HG03432 (cell line): ENCODE results near the gene ZBTB33.

Experiments used
- ATAC-seq: cut with Tn5 transposase; IDR thresholded peaks from one replicate; pipeline ENCODE4 v1.9.1; 2021; ENCODE audit warnings: mild to moderate bottlenecking, moderate library complexity; ENCODE audit not compliant: unreplicated experiment

Gene ZBTB33, protein sequence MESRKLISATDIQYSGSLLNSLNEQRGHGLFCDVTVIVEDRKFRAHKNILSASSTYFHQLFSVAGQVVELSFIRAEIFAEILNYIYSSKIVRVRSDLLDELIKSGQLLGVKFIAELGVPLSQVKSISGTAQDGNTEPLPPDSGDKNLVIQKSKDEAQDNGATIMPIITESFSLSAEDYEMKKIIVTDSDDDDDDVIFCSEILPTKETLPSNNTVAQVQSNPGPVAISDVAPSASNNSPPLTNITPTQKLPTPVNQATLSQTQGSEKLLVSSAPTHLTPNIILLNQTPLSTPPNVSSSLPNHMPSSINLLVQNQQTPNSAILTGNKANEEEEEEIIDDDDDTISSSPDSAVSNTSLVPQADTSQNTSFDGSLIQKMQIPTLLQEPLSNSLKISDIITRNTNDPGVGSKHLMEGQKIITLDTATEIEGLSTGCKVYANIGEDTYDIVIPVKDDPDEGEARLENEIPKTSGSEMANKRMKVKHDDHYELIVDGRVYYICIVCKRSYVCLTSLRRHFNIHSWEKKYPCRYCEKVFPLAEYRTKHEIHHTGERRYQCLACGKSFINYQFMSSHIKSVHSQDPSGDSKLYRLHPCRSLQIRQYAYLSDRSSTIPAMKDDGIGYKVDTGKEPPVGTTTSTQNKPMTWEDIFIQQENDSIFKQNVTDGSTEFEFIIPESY

DNA sequence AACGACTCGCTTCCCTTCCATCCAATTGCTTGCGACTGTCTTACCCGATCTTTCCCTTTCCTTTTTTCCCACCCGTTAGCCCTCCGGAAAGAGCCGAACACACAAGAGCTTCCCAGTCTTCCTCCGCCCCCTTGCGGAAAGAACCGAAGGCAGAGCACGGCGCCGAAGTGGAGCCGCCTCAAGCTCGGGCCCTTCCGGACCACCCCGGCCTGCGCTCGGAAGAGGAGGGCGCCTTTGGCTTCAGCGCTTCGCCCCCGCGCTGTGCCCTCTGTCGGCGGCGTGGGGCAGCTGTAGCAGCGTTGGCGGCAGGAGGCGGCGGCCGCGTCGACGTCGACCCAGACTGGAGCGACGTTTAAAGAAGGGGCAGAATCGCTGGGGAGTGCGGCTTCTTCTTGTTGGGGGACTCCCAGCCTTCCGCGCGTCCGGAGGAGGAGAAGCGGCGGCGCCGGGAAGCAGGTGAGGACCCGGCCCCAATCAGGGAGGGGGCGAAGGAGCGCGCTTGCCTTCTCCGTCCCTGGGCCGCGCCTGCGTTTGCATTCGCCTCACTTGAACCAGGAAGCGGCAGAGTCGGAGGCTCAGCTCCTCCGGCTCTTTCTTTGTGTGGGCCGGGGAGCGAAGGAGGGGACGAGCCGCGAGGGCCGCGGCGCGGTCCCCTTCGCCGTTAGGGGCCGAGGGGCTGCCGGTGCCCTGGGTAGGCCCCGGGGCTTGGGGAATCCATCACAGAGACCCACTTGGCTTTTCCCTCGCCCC is at the start of gene ZBTB33:
TSS of gene ZBTB33 (plus strand) at position 291 of the 750 bp plus-strand sequence. CDS start 2,604 bp downstream, outside the sequence.
- peak; percentile 99 for ATAC-seq

DNA sequence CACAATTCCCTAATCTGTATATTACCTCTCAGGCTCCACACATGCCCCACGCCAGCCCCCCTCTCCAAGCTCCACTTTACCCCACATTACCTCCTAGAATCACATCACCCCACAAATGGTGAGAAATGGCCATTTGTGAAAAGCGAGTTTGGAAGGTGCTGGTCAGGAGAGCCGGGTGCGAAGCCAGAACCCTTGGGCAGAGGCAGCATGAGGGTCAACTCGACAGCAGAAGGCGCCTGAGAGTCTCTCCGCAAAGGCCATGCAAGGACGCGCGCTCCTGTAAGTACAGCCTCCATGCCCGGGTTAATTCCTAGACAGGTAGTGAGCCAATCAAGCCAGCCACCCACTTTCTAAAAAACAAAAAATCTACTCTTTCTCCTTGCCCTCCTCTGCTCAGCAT is 49.8 kb upstream of the ZBTB33 start:
- no peak for ATAC-seq

DNA sequence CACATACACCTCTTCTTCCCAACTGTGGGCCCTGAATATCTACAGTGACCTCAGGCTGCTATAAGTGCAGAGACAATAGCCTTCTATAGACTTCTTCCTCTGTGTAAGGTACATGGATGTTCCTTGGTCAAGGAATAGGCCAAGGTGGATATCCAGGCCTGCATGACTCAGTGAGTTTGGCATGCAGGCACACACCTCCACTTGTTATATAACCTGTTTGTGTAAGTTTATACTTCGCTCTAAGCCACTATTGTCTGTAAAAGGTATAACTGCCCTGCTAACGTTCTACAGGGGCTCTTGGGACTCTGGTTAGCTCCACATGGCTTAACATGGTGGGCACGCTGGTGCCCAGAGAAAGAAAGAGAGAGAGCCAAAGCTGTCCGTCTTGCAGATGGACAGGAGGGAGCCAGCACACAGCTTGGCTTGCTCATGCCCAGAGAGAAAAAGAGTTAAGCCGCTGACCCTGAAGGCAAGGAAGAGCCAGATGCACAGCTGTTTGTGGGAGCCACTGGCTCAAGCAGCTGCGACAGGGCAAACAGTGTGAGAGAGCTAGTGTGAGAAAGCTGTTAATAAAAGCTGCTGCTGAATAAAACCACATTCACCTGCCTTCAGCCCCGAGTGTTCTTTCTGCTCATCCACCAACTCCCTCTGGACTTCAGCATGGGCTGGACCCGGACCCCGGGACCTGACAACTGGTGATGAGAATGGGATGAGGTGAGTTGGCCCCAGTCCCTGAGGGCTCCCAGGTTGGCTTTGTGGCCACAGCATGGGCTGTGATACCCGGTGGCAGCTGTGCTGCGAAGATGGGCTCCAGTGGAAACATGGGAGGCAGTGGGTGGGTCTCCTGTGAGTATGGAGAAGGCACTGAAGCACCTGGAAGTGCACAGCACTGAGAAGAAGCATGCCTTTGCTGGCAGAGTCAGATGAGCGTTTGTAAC is 44.5 kb upstream of the ZBTB33 start:
- ATAC-seq: no peak

DNA sequence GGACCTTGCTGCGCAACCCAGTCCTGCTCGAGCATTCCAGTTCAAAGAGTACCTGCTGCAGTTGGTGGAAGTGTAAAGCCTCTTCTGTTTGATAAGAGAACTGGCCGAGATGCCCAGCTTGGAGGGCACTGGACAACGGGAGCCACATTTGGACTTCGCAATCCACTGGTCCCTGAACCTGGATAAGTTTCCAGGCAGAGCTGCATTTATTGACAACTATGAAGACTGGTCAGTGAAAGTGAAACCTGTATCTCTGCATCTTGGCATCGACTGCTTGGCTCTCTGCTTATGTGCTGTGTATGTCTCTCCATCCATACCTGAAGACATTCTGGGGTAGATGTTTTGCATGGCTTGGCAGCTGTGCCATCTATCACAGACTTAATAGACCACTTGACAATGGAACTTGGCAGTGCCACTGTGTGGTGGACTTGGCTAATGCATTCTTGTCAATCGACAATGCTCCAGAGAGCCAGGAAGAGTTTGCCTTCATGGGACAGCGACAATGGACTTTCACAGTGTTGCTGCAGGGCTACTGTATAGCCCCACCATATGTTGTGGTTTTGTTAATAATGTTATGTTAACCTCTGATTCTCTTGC is 43.5 kb upstream of the ZBTB33 start:
- ATAC-seq: no peak

DNA sequence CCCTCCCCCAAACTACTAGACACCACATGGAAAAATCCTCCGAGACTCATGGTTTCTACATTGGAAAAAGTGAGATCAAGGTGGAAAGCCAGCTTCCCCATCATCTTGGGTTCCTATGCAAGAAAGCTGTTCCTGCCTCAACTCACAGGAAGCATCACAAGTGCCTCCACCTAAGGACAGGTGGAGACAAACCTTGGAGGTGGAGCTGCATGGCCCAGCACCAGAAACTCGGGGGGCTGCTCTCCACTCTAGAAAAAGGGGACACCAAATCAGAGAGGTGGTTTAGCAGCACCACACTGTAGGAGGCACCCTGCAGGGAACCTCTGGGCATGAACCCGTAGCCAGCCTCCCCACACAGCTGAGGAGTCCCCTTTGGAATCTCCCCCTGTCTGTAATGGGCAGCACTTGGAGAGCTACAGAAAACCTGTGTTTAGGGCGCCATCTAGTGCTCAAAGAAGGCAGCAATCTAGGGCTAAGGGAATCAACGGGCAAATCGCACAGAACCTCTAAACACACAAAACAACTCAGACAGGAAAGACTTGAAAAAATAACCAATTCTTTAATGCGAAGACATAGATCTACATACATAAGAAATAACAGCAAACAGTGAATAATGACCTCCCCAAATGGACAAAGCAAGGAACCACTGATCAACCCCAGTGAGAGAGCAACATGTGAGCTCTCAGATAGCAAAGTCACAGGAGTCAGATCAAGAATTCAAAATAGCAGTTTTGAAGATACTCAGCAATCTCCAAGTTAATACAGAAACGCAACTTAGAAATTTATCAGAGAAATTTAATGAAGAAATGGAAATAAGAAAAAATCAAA is 37.0 kb upstream of the ZBTB33 start:
- ATAC-seq: peak; percentile 57

DNA sequence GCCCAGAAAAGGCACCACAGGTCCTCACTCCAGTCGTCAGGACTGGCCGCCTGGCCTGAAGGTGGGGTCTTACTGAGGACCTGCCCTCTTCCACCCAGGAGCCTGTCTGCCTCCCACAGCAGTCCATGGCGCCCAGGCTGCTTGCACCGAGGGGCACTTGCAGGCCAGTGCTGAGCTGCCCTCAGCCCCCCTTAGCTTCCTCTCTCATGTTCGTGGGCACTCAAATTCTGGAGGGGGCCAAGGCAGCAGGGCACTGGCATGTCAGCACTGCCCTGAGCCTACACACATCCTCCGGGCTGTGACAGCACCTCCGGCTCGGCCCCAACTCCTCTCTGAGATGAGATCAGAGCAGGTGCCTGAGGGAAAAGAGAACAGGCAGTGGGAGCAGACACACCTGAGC is 27.2 kb upstream of the ZBTB33 start:
- no peak for ATAC-seq

DNA sequence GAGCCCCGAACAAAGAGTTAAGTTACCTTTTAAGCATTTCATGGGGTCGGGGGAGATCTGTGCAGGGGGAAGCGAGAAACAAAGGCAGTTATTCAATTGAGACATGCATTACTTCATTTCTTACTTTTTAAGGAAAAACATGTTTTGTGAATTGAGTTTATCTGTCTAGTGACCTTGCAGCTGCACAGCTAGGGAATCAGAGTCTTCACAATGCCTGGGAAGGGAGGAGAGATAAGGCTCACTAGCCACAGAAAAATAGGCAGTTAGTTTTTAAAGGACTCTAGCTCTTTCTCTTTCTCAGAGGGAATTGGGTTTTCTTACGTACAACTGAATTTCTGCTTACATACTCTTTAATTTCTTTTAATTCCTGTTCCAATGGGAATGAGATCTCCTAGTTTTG is 26.2 kb upstream of the ZBTB33 start:
- ATAC-seq: no peak

DNA sequence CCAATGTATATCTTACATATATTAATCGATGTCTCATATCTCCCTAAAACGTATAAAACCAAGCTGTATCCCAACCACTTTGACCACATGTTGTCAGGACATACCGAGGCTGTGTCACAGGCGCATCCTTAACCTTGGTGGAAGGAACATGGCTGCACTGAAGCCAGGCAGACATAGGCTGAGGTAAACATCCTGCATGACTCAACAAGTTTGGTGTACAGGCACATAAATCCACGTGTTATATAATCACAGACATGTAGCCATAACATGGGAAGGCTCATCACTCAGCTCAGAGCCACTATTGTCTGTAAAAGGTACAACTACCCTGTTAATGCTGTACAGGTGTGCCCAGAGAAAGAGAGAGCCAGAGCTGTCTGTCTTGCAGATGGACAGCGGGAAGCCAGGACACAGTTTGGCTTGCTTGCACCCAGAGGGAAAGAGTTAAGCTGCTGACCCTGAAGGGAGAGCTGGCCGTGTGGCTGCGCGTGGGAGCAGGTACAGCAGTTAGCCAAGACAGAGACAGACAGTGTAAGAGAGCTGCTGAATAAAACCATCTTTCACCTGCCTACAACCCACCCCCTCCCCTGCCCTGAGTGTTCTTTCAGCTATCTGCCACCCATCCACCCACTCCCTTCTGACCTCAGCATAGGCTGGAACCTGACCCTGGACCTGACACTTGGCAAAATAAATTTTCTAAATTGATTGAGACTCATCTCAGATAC is 22.3 kb upstream of the ZBTB33 start:
- no peak for ATAC-seq

DNA sequence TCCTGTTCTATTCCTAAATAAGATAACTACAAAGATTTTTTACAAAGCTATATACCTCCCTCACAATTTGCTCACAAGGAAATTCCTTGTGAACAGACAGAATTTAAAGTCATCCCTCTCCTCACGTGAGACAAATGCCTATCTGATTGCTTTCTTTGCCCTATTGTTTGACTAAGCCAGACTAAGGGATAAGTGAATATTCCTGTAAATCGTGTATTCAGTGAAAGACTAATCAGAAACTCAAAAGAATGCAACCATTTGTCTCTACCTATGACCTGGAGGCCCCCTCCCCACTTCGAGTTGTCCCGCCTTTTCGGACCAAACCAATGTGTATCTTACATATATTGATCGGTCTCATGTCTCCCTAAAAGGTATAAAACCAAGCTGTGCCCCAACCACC is 15.3 kb upstream of the ZBTB33 start:
- ATAC-seq: no peak

DNA sequence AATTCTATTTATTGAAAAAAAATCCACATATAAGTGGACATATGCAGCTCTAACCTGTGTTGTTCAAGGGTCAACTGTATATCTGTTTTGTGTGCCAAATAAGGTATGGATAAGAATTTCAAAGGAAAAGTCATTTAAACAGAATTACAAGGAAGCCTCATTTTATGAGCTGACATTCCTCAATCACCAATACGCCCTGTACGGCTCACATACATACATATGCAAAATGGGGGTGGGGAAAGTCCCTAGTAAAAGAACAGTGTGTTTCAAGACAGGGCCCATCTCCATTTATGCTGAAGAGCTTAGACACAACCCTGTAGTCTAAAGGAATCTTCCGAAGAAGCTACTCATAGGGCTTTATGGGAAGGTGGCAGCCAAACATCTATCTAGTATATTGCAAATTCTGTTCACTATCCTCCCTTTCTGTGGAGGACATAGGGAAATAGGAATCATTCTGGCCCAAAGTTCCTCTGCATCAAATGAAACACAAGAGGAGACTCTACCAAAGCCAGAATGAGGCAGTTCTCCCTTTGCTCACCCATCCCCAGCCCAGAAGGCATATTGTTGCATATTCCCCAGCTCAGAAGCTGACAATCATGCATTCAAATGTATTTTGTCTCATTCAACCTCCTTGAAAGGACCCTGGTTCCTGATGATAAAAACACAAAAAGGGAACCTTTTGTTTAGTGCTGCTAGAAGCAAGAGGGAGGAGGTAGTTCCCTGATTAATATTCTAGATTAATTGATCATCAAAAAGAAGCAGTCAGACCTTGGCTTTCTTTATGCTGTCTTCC is 13.7 kb upstream of the ZBTB33 start:
- ATAC-seq: no peak

DNA sequence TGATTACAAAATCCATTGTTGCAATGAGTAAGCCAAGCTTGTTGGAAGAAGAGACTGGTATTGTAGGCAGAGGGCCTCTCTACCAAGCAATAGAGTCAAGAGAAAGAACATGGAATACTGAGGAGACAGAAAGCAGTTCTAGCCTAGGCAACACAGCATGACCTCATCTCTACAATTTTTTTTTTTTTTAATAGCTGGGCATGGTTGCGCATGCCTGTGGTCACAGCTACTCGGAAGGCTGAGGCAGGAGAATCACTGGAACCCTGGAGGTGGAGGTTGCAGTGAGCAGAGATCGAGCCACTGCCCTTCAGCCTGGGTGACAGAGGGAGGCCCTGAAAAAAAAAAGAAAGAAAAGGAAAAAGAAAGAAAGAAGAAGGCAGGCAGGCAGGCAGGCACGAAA is 11.7 kb upstream of the ZBTB33 start:
- ATAC-seq: no peak

DNA sequence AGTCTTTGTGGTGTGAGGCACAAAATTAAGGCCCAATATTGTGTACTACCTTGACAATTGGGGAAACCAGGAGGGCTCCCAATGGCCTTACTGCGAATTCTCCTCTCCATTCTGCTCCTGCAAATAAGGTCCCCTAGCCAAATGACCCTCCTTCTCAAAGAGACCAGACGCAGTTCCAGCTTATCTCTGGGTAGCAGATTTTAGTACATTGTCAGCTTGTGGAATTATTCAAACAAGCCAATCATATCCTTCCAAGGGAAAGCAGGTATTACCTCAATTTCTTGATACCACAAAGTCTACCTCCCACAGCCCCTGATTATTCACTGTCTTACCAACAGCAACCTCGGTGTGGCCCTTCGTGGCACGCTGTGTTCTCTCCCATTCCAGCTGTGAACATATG is 7.8 kb upstream of the ZBTB33 start:
- ATAC-seq: no peak

DNA sequence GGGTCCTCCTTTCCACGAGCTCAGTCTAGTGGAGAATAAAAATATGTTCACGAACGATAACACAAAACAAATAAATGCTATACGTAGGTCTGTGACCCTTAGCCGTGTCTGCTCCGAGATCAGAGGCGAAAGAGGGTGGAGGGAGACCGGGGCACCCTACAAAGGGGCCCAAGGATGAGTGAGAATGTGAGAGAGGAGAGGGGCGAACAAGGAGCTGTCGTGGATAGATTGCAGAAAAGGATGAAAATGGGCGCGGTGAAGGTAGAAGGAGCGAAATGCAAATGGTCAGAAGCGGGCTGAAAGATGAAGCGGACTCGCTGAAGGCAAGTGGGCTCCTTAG is 6.2 kb upstream of the ZBTB33 start:
- ATAC-seq: peak; percentile 30

DNA sequence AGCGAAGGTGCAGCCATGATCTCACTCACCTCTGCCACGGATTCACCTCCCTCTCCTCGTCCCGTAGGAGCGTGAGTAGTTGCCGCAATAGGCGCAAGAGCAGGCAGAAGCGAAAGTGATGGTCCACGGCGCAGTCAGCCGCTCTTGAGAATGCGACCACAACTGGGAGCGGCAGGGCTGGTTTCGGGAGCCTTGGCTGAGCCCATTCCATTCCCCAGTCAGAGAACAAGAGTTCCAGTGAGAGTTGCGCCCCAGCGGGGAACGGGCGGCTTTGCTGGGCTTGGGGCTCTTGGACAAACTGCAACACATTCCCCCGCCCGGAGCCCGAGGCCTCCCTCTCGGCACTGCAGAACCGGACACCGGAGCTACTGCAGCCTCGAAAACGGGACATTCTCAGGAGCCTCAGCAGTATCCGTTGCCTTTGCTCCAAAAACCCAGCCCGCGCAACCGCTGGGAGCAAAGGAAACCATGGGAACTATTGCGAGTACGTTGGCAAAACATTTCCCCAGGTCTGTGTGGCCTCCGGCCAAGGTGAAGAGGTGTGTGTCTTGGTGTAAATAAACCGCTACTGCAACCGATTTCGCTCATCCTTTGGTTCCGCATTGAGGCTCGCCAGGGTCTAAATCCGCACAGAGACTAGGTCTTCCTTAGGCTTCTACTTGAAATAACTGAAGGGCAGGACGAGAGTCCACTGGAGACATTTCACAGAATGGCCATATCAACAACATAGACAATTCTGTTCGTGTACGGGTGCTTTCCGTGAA is 5.7 kb upstream of the ZBTB33 start:
- ATAC-seq: peak; percentile 85

DNA sequence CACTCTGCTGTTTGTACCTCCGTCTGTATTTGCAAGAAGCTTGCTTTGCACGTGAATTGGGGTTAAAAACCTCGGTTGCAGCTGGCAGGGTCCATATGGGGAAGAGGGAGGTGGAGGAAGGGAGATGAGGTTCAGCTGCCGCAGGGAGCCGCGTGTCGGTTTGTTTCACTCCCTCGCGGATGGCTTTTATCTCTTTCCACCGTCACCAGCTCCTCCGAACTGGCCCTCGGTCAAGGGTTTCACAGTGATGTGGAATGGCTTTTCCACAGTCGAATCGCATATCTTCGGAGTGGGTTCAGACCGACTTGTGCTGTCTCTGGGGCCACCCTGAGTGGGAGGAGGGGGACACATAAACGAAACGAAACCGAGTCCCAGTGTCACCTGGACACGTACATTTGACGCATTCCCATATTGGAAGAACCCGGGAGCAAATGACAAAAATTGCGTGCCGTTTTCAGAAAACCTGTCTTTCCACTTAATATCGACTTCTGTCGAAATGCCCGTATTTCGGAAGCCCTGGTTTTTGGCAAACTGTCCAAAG is 929 bp downstream of the ZBTB33 start:
- ATAC-seq: no peak

DNA sequence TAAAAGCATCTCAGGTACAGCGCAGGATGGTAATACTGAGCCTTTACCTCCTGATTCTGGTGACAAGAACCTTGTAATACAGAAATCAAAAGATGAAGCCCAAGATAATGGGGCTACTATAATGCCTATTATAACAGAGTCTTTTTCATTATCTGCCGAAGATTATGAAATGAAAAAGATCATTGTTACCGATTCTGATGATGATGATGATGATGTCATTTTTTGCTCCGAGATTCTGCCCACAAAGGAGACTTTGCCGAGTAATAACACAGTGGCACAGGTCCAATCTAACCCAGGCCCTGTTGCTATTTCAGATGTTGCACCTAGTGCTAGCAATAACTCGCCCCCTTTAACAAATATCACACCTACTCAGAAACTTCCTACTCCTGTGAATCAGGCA is 3.2 kb downstream of the ZBTB33 start:
- no peak for ATAC-seq

DNA sequence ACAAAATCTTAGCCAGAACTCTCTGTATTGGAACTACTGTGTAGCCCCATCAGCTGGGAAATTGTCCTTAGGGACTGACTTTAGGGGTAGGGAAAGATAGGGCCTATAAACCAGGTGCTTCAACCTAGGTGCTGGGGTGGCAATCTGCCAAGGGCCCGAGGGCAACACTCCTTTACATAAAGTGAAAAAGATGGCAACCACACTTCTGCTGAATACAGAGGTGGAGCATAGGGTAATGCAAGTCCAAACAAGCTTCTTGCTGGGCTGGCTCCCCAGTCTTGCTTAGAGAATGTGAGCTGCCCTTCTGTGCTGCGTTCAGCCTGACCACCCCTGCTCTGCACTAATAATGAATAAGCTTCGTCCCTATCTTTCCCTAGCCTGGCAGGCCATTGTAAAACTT is 9.8 kb downstream of the ZBTB33 start:
- no peak for ATAC-seq
